Osteocyte (in vitro differentiated cells): Measurements from ENCODE around the gene PRDM9. TPM values are rescaled to one million over a fixed set of nuclear protein-coding genes. Genes with fewer than 3 reads are reported as not detected.
"Not testable (repeated sequence)": the region's sequence is repeated elsewhere in the genome, so short reads cannot be mapped to it uniquely, and the experiment has no call there.

Source experiments
- DNase-seq: peaks from one replicate; pipeline ENCODE4 v3.0.0; 2021; ENCODE audit warnings: mixed read lengths; ENCODE audit not compliant: unreplicated experiment; ENCODE audit errors: extremely low spot score
- H3K27ac Mint-ChIP-seq: one replicate; pipeline ENCODE4 v1.8.0; 2021; ENCODE audit warnings: mild to moderate bottlenecking, mixed read lengths; ENCODE audit not compliant: unreplicated experiment
- H3K27me3 Mint-ChIP-seq: one replicate; pipeline ENCODE4 v1.8.0; 2021; ENCODE audit warnings: mixed read lengths; ENCODE audit not compliant: unreplicated experiment
- H3K36me3 Mint-ChIP-seq: one replicate; pipeline ENCODE4 v1.8.0; 2021; ENCODE audit warnings: mixed read lengths; ENCODE audit not compliant: unreplicated experiment
- H3K4me1 Mint-ChIP-seq: one replicate; pipeline ENCODE4 v1.8.0; 2021; ENCODE audit warnings: mixed read lengths; ENCODE audit not compliant: unreplicated experiment
- H3K4me3 Mint-ChIP-seq: one replicate; pipeline ENCODE4 v1.8.0; 2021; ENCODE audit warnings: mild to moderate bottlenecking, moderate library complexity, mixed read lengths; ENCODE audit not compliant: unreplicated experiment
- H3K9me3 Mint-ChIP-seq: one replicate; pipeline ENCODE4 v1.8.0; 2021; ENCODE audit warnings: mixed read lengths; ENCODE audit not compliant: unreplicated experiment
- total RNA-seq: library from RNA; stranded (reverse); gene quantifications from 2 replicates; pipeline ENCODE4 v1.2.1, GENCODE V29; 2021
- TF ChIP-seq, protein P1 (sequence below): fragments of 200-600 bp; sonication (generic); IDR thresholded peaks from 2 replicates; pipeline ENCODE4 v1.5.0; 2021; ENCODE audit warnings: antibody characterized with exemption, mild to moderate bottlenecking, moderate library complexity

Gene PRDM9
- total RNA-seq, 1 donor from 2014 or later: not detected

DNA sequence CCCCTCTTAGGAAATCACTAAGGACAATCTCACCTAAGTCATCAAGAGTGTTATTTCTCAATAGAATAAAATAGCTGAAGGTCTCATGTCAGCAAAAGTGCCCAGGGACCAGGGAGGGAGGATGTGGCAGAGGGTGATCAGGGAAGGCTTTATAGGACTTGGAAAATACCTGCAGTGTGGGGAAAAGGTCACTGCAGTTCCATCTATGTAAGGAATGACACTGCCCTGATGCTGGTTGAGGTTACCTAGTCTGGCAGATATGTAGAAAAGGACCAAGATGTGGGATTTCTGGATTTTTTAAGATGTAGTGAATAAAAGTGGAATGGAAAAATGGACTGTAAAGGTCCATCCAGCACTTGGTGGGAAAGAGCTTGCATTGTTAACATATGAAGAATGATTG lies 18.3 kb downstream of the PRDM9 start:
- DNase-seq: no peak
- H3K4me1 Mint-ChIP-seq: no peaks in the 10 kb centered on the region
- H3K4me3 Mint-ChIP-seq: no peak overlapping the region
- H3K9me3 Mint-ChIP-seq: peaks cover 5% of the 10 kb centered on the region
- no peaks in the 10 kb centered on the region for H3K36me3 Mint-ChIP-seq
- H3K27me3 Mint-ChIP-seq: no peaks in the 10 kb centered on the region
- no peak overlapping the region for H3K27ac Mint-ChIP-seq
- TF ChIP-seq, protein P1, sequence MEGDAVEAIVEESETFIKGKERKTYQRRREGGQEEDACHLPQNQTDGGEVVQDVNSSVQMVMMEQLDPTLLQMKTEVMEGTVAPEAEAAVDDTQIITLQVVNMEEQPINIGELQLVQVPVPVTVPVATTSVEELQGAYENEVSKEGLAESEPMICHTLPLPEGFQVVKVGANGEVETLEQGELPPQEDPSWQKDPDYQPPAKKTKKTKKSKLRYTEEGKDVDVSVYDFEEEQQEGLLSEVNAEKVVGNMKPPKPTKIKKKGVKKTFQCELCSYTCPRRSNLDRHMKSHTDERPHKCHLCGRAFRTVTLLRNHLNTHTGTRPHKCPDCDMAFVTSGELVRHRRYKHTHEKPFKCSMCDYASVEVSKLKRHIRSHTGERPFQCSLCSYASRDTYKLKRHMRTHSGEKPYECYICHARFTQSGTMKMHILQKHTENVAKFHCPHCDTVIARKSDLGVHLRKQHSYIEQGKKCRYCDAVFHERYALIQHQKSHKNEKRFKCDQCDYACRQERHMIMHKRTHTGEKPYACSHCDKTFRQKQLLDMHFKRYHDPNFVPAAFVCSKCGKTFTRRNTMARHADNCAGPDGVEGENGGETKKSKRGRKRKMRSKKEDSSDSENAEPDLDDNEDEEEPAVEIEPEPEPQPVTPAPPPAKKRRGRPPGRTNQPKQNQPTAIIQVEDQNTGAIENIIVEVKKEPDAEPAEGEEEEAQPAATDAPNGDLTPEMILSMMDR: no peak

DNA sequence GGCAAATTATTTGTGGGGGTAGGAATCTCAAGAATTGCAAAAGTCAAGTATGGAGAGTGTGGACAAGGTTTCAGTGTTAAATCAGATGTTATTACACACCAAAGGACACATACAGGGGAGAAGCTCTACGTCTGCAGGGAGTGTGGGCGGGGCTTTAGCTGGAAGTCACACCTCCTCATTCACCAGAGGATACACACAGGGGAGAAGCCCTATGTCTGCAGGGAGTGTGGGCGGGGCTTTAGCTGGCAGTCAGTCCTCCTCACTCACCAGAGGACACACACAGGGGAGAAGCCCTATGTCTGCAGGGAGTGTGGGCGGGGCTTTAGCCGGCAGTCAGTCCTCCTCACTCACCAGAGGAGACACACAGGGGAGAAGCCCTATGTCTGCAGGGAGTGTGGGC lies 19.2 kb downstream of the PRDM9 start:
- not testable (repeated sequence) for H3K27ac Mint-ChIP-seq, H3K9me3 Mint-ChIP-seq, H3K4me1 Mint-ChIP-seq, H3K27me3 Mint-ChIP-seq, H3K4me3 Mint-ChIP-seq, DNase-seq, H3K36me3 Mint-ChIP-seq

DNA sequence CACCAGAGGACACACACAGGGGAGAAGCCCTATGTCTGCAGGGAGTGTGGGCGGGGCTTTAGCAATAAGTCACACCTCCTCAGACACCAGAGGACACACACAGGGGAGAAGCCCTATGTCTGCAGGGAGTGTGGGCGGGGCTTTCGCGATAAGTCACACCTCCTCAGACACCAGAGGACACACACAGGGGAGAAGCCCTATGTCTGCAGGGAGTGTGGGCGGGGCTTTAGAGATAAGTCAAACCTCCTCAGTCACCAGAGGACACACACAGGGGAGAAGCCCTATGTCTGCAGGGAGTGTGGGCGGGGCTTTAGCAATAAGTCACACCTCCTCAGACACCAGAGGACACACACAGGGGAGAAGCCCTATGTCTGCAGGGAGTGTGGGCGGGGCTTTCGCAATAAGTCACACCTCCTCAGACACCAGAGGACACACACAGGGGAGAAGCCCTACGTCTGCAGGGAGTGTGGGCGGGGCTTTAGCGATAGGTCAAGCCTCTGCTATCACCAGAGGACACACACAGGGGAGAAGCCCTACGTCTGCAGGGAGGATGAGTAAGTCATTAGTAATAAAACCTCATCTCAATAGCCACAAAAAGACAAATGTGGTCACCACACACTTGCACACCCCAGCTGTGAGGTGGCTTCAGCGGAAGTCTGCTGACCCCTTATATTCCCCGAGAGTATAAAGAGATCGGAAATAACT lies 20.0 kb downstream of the PRDM9 start:
- not testable (repeated sequence) for DNase-seq, H3K4me3 Mint-ChIP-seq, H3K27me3 Mint-ChIP-seq, H3K36me3 Mint-ChIP-seq, H3K4me1 Mint-ChIP-seq, H3K9me3 Mint-ChIP-seq, H3K27ac Mint-ChIP-seq

DNA sequence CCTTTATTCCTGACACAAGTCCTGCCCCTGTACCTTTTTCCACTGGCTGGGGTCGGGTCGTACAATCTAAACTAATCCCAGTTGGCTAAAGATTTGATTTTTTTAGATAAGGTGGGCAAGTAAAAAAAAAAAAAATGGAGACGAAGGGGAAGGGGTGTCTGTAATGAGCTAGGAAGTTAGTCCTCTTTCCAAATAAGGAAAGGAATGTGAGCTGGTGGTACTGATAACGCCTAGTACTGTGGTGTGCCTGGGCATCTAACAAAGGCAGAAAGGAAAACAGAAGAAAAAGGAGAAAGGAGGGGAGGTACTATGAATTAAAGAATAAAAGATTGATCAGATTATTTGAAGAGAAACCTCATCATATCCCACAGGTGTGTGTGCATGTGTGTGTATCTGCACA lies 21.3 kb downstream of the PRDM9 start:
- no peak for DNase-seq
- Mint-ChIP-seq H3K36me3 (no peaks in the 10 kb centered on the region), H3K4me1 (no peaks in the 10 kb centered on the region), H3K9me3 (peaks cover 4% of the 10 kb centered on the region), H3K27ac (no peak overlapping the region), H3K27me3 (no peaks in the 10 kb centered on the region), H3K4me3 (no peak overlapping the region)
- TF ChIP-seq, protein P1: no peak

DNA sequence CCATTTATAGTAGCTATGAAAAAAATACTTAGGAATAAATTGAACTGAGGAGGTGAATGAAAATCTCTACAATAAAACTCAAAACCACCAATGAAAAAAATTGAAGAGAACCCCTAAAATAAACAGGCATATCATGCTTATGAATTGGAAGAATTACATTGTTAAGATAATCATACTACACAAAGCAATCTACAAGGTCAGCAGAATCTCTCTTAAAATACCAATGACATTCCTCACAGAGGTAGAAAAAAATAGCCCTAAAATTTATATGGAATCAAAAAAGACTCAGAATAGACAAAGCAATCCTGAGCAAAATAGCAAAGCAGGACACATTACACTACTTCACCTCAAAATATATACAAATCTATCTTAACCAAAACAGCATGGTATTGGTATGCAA lies 23.2 kb downstream of the PRDM9 start:
- H3K4me3 Mint-ChIP-seq: no peak overlapping the region
- H3K27me3 Mint-ChIP-seq: no peaks in the 10 kb centered on the region
- no peak for DNase-seq
- no peaks in the 10 kb centered on the region for H3K4me1 Mint-ChIP-seq
- H3K9me3 Mint-ChIP-seq: peaks cover 4% of the 10 kb centered on the region
- no peak overlapping the region for H3K27ac Mint-ChIP-seq
- H3K36me3 Mint-ChIP-seq: no peaks in the 10 kb centered on the region
- TF ChIP-seq, protein P1: no peak

DNA sequence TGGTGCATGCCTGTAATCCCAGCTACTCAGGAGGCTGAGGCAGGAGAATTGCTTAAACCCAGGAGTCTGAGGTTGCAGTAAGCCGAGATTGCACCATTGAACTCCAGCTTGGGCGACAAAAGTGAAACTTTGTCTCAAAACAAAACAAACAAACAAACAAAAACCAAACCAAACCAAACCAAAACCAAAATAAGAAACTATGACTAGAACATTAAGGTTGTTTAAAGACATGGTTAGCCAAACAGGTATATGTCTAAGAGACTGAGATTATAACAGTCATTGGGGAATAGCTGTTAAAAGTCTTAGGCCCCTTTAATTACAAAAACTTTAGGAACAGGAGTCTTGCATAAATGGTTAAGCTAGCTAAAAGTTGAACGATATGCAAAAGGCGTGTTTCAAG lies 63.6 kb downstream of the PRDM9 start:
- Mint-ChIP-seq H3K27me3 (no peaks in the 10 kb centered on the region), H3K4me1 (no peaks in the 10 kb centered on the region), H3K4me3 (no peak overlapping the region), H3K9me3 (no peaks in the 10 kb centered on the region), H3K36me3 (no peaks in the 10 kb centered on the region), H3K27ac (no peak overlapping the region)
- no peak for DNase-seq
- TF ChIP-seq, protein P1: no peak
